ENCODE data around the gene SEMA3E.
"Not testable (repeated sequence)": the region's sequence is repeated elsewhere in the genome, so short reads cannot be mapped to it uniquely, and the experiment has no call there.

The SEMA3E gene

GRCh38 chr7:83552556-83552955, 96.4 kb downstream of the SEMA3E start:
- DNase-seq = not testable (repeated sequence)

- no peak for DNase-seq
Measured at GRCh38 chr7:83550100-83550499, 98.8 kb downstream of the SEMA3E start.

DNA sequence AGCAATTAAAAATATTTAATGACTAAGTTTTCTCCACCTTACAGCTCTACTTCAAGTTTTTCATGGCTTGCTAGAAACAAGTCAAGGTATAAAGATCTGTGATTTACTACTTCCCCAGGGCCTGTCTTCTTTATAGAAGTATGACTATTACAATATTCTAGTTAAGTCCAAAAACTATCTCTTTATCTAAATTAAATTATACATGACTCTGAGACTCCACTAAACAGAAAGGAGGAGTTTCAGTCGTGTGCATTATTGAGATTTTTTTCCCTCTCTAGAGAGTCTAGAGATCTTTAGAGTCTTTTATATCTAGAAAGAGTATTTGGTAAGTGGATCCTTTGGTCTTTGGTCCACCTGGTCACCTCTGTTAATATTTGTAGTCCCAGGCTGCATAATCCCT, 100.7 kb downstream of the SEMA3E start:
- DNase-seq = no peak

DNA sequence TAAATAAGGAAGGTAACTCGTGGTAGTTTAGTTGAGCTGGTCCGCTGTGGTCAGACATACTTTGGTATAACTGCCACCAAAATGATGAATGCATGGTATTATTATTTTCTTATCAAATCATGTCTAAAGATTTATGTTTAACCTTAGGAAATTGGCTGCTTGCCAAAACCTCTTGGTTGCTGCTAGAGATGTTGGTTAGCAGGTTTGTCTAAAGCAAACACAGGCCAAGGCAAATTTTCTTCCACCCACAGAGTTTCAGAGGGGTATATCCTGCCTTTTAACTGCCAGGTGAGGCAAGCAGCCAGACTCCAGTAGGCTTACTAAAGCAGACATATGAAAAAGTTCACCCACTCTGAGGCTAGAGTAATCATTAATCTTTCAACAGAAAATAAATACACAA, 101.4 kb downstream of the SEMA3E start:
- peak; percentile 48 for DNase-seq

GRCh38 chr7:83546586-83546985, 102.4 kb downstream of the SEMA3E start:
- DNase-seq = no peak

DNA sequence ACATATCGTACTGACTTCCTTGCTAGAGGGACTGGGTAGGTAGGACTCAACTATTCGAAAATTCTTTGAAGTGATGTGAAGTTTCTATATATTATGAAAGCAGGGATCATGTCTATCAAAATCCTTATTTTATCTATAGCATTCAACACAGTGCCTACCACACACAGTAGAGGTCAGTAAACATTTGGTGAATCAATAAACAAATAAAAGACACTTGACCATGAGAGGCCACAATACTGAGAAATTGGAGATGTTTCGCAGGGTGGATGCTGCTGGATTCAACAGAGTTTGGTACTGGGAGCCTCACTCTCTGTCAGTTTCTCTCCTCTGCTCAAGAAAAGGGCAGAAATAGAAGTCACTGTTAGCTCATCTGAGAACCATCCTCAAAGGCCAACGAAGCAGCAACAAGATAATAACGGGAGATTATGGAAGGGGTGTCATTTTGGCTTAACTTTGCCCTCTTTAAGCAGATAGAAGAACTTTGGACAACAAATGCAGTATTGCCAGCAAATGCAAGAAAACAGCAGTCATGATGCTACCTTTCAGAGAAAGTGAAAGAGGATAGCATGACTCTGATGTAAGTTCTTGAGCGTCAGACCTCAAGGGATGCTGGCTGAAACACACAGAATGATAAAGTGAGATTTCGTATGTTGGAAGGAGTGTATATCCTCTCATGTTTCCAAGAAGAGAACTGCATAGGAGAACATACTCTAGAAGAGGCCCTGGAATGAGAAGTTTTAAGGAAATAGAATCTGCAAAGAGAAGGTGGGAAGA, 107.6 kb downstream of the SEMA3E start:
- DNase-seq = no peak

GRCh38 chr7:83534488-83534887, 114.5 kb downstream of the SEMA3E start:
- no peak for DNase-seq

- DNase-seq = no peak
Measured at GRCh38 chr7:83532219-83532618, 116.7 kb downstream of the SEMA3E start.

DNA sequence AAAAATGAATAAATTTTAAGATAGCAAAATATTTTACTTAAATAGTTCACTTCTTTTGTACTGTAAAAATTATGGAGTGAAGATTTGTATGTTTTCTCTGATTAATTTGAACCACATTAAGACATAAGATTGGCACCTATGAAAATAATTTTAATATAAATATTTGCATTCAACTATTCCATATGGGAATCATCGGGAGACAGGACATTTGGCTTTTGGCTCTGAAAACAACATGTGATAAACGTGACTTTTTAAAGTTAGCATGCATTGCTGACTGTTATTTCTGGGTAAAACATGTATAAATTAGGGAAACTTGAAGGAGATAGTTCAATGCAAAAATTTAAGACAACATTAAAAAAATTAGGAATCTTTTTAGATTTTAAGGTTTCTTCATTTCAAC, 117.2 kb downstream of the SEMA3E start:
- DNase-seq = no peak

DNA sequence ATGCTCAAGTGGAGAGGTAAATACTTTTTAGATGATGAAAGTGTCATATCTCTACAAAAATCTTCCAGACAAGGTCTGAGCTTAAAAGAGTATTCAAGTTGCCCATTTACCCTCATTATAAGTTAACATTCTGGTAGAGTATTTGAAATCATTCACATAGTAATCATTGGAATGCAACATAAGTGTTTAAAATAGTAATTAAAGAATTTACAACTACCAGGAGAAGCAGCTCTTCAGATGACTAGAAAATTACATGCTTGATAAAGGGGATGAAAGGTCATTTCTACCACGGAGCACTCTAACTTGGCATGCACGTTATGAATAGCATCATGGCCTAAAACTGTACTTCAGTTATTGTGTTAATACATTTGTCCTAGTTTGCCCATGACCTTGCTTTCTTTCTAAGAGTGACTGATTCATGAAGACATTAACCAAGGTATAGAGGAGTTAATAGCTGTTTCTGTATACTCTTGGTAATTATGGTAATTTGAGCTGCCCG, 120.0 kb downstream of the SEMA3E start:
- no peak for DNase-seq

DNA sequence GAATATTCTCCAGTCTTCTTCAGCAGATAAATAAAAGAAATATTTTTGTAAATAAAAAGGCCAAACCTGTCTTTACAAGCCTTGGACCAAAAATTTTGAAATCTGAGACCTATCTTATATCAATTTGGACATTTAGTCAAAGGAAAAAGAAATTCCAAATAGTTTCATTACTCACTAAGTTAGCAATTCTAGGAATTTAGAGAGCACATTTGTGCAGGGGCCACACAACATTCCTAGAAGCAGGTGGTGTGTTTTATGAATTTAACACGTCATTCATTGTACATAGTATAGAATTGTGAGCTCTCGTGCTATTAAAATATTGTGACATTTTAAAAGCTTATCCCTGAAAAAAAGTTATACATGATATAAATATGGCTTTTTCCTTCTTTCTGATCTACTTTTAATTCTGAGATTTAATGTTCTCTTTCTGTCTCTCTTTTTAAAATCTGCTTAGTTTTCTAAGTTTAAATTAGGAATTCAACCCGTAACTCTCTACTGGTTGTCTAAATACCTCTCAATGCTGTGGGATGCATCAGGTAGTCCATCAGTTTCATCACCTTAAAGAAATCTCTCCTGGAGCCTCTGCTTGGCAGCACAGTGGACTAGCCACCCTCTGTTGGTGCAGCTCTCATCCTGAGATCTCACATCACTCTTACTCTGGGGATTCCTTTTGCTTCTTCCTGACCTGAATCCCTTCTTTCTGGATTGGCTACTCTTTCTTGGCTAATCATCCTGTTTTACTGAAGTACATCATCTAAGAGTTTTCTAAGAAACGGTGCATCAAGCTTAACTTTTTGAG, 124.5 kb downstream of the SEMA3E start:
- DNase-seq = no peak

DNA sequence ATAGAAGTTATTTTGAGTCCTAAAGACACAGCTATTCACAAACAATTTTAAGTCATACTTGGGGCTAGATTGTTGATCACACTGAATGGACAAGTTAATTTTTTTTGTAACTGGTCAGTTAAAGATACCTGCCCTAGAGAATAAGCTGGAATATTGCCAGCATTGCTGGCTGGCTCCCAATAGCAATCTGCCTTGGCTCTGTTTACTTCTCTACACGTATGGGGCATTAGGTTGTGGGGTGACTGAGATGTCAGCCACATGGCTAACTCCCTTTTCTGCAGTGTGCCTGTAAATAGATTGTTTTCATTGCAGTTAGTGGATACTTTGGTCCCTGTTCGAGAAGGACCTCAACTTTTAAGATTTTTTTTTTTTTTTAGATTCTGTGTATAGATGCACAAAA, 128.2 kb downstream of the SEMA3E start:
- DNase-seq = no peak

DNA sequence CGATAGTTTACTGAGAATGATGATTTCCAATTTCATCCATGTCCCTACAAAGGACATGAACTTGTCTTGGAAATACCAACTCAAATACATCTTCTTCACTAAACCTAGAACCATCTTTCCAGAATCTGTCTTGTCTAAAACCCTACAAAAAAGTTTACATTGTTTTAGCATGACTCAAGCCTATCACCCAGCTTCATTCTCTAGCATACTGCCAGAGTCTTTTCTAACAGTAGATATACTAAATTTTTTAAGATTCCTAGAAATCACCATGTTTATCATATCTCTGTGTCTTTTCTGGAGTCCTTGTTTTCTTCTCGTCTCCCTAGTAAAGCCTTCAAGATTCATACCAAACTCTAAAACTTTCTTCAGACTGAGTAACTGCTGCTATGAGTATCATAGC, 129.7 kb downstream of the SEMA3E start:
- no peak for DNase-seq

- no peak for DNase-seq
Measured at GRCh38 chr7:83517035-83517700, 131.8 kb downstream of the SEMA3E start.

- DNase-seq = no peak
Measured at GRCh38 chr7:83514977-83515376, 134.0 kb downstream of the SEMA3E start.

DNA sequence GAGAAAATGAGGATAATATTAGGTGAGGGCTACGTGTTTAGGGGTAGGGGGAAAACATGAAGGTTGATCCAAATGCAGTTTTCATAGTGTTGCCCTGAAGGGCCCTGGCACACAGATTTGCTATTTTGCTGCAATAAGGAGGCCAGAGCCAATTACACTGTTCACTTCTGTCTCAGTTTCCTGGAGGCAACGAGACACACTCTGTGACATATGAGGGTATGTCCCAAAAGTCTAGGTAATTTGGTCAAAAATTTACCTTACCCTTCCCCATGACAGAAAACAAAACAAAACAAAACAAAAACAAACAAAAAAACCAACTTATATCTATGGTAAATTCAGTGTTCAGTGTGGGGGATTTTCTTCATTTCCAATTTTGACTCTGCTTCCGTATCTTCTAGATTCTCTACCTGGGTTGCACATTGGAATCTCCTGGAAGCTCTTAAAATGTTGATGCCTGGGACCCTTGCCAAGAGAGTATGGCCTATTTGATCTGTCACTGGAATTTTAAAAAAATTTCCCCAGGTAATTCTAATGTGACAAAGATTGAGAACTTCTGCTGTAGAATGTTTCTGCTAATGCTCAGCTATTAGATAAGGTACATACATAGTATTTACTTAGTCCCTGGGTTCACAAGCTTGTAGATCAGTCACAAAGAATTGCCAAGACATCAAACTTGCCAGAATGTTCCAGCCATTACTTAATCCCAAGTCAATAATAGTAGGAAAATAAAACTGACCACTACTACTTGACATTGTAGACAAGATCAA, 139.5 kb downstream of the SEMA3E start:
- no peak for DNase-seq

- DNase-seq = no peak
Measured at GRCh38 chr7:83504330-83504729, 144.6 kb downstream of the SEMA3E start.

DNA sequence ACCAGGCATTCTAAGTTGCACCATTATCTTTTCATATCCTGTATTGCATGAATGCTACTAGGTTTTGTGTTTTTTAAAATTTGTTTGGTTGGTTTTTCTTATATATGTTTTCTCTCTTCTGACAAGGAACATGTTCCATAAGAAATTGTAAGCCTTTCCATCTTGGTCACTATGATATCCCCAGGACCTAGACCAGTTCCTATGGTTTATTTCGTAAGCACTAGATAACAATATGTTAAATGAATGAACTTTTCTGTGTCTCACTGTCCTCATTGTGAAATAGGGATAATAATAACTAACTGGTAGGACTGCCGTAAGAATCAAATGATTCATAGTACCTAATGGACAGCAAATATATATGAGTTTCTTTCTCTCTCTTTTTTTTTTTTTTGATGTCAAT, 146.3 kb downstream of the SEMA3E start:
- no peak for DNase-seq

- DNase-seq = no peak
Measured at GRCh38 chr7:83494683-83495082, 154.3 kb downstream of the SEMA3E start.

DNA sequence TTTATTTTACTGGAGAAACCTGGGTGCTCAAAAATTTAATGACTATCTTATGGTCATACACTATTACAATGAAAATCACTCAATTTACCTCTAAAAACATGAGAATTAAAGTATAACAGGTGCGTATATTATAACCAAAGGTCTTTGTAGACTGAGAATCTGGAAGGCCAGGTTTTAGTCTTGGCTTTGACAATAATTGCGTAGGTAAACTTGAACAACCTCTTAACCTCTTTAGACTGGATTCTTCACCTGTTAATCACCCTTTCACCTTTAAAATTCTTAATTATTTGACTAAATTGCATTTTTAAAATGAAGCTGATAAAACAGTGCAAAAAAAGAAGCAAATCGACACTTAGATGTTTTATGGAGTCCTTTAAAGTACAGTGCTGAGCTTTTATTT, 156.1 kb downstream of the SEMA3E start:
- no peak for DNase-seq

DNA sequence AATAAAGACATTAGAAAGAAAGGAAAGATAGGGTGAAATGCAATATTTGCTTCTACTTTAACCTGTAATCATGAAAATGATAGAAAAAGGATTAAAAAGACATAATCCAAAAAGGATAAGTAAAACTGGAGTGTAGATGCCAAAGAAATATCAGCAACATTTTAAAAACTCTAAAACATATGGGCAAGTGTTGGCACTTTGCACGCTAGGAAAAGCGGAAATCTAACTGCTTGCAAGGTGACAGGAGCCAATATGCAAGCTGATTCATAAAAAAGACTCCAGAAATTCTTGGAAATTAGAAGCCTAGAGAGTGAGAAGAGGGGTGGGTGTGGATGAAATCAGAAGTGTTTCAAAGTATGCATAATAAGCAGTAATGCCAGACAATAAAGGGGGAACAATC, 161.1 kb downstream of the SEMA3E start:
- DNase-seq = no peak

- no peak for DNase-seq
Measured at GRCh38 chr7:83486957-83487356, 162.0 kb downstream of the SEMA3E start.

- DNase-seq = no peak
Measured at GRCh38 chr7:83486536-83486935, 162.4 kb downstream of the SEMA3E start.

Measured in NCI-H82 (cell line).